ENCODE measurements around the gene GALNTL6. TPM values are rescaled to one million over a fixed set of nuclear protein-coding genes. Genes with fewer than 3 reads are reported as not detected.

Gene GALNTL6
- total and polyA plus RNA-seq, 2 experiments from 2014 or later = 0.38 to 0.40 TPM

- peak overlapping the region; percentile 61; the same call in 1 of the 2 replicates for H3K27ac Mint-ChIP-seq
- H2AFZ ChIP-seq = no peak overlapping the region
- DNase-seq (ENCODE audit: low spot score) (peak; percentile 19), ATAC-seq (peak; percentile 40; the same call in 1 of the 3 replicates)
- H3K36me3 Mint-ChIP-seq (ENCODE audit: low read depth) = no peaks in the 10 kb centered on the region
- H3K4me1 Mint-ChIP-seq = peaks cover 4% of the 10 kb centered on the region; the same call in 1 of the 3 replicates
- no peaks in the 10 kb centered on the region for H3F3A ChIP-seq (replicated peaks; ENCODE audit: low read depth)
- no peaks in the 10 kb centered on the region for H3K27me3 Mint-ChIP-seq (ENCODE audit: insufficient read depth, low read depth, poor library complexity)
- H3K36me3 ChIP-seq (ENCODE audit: insufficient read depth) = no peaks in the 10 kb centered on the region
- H3K9me2 ChIP-seq (ENCODE audit: insufficient read depth) = no peaks in the 10 kb centered on the region
- no peak overlapping the region for H3K4me2 ChIP-seq
- H3K4me3 Mint-ChIP-seq = no peak overlapping the region
- TF ChIP-seq ZNF462 (CRISPR knock-in tag; IDR thresholded peaks at IDR 0.05) = no peak
- no peak for TF ChIP-seq REST (IDR thresholded peaks at IDR 0.05; ENCODE audit: unreplicated experiment)
- TF ChIP-seq ZNF331 (CRISPR knock-in tag; IDR thresholded peaks at IDR 0.05; ENCODE audit: low read depth) = no peak
- no peak for TF ChIP-seq CREB1 (CRISPR knock-in tag; IDR thresholded peaks at IDR 0.05; ENCODE audit: low read depth)
- TF ChIP-seq ETS1 (IDR thresholded peaks at IDR 0.05) = no peak
- no peak for TF ChIP-seq CTCF (conservative IDR thresholded peaks at IDR 0.05; ENCODE audit: low read depth in 2 of 2)
- no peaks in the 10 kb centered on the region for H3K9me3 Mint-ChIP-seq
- H4K20me1 ChIP-seq (replicated peaks; ENCODE audit: insufficient read depth) = no peaks in the 10 kb centered on the region
- no peaks in the 10 kb centered on the region; the same call in 1 of the 2 replicates for H3K4me1 ChIP-seq (ENCODE audit: insufficient read depth)
- H3K27ac ChIP-seq (ENCODE audit: low read depth) = no peak overlapping the region
- H3K27me3 ChIP-seq (ENCODE audit: insufficient read depth) = no peaks in the 10 kb centered on the region
- H3K4me3 ChIP-seq = no peak overlapping the region
- no peaks in the 10 kb centered on the region for H3K79me2 ChIP-seq (replicated peaks; ENCODE audit: insufficient read depth)
Measured at GRCh38 chr4:172601195-172601594, 788.0 kb downstream of the GALNTL6 start.
